Measurements from ENCODE around the gene TMEM258.

DNA sequence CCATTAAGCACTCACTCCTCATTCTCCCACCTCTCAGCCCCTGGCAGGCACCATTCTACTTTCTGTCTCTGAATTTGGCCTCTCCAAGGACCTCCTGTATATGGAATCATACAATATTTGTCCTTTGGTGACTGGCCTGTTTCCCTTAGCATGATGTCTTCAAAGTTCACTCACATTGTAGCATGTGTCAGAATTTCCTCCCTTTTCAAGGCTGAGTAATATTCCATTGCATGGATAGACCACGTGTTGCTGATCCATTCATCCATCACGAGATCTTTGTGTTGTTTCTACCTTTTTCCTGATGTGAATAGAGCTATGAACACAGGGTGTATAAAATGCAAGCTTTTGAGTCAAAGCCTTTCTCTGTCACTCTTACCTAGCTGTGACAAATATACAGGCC is 47.3 kb upstream of the TMEM258 start:
- TF ChIP-seq EZH2 (IDR thresholded peaks at IDR 0.05; ENCODE audit: borderline replicate concordance, low read depth, low read length, severe bottlenecking), result no peak
- no peak for TF ChIP-seq POLR2A (IDR thresholded peaks at IDR 0.05; ENCODE audit: low read depth, low read length)
- no peak for TF ChIP-seq CTCF (IDR thresholded peaks at IDR 0.05; ENCODE audit: extremely low read depth in 1 of 2, insufficient read depth in 1 of 2, low read depth in 1 of 2, low read length in 2 of 2)
- TF ChIP-seq, protein P1, sequence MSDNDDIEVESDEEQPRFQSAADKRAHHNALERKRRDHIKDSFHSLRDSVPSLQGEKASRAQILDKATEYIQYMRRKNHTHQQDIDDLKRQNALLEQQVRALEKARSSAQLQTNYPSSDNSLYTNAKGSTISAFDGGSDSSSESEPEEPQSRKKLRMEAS (IDR thresholded peaks at IDR 0.05; ENCODE audit: insufficient read depth, insufficient read length), result no peak
- TF ChIP-seq FOS (IDR thresholded peaks at IDR 0.05; ENCODE audit: borderline replicate concordance, insufficient read depth, low read length), result no peak
- no peak for TF ChIP-seq POLR2AphosphoS5 (IDR thresholded peaks at IDR 0.05; ENCODE audit: insufficient read depth, low read depth, low read length)
- no peak for TF ChIP-seq MYC (IDR thresholded peaks at IDR 0.05; ENCODE audit: low read depth, low read length)
- TF ChIP-seq JUN (IDR thresholded peaks at IDR 0.05; ENCODE audit: borderline replicate concordance, insufficient read depth, insufficient read length, low read depth), result no peak
